PC-9 (cell line): ENCODE results near the gene CABCOCO1.

Source experiments
- CTCF ChIP-seq: fragments of 200-600 bp; sonication (generic); conservative IDR thresholded peaks from 2 replicates; pipeline ENCODE4 v1.6.1; 2017; ENCODE audit warnings: mixed run types, antibody characterized with exemption, mild to moderate bottlenecking, moderate library complexity
- EZH2 ChIP-seq: fragments of 200-600 bp; sonication (generic); IDR thresholded peaks from 2 replicates; pipeline ENCODE4 v1.8.0; 2017; ENCODE audit warnings: antibody characterized with exemption, low read depth

GRCh38 chr10:61774031-61774430 is 111.3 kb downstream of the CABCOCO1 start:
- TF ChIP-seq CTCF (no peak), EZH2 (no peak)
